Muscle of arm (tissue), 12 donors: ENCODE data around the gene ANGPTL5. TPM values are rescaled to one million over a fixed set of nuclear protein-coding genes. Genes with fewer than 3 reads are reported as not detected.
"Not testable (repeated sequence)": the region's sequence is repeated elsewhere in the genome, so short reads cannot be mapped to it uniquely, and the experiment has no call there.

Experiments used
- DNase-seq: peaks from one replicate; pipeline ENCODE4 v3.0.0-alpha.2; 2013
- polyA plus RNA-seq, 12 donors: library from polyadenylated mRNA; unstranded; fragments of 120-200 nt; gene quantifications; one replicate each; pipeline ENCODE4 v1.2.1, GENCODE V29; 2013; ENCODE audit not compliant: insufficient read length in 12 of 12

The ANGPTL5 gene
- polyA plus RNA-seq, 12 donors = 0.97 to 5.0 (median 1.8) TPM; not detected in 2

DNA sequence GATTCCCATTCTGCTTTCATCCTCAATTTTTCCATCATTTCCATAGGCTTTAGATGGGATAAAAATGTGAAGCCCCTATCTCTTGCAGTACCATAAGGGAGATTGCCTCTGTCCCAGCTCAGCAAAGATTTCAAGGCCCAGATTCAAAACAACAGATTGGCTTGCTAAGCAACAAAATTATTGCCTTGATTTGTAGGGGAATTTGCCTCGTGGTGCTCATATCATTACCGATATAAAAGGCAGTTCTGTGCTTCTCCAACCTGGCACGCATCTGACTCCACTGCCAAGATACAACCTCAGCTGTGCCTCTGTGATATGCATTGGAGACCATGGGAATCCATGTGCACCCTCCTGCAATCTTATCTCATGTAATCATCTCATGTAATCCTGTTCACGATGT, 26.6 kb downstream of the ANGPTL5 start:
- DNase-seq = no peak

DNA sequence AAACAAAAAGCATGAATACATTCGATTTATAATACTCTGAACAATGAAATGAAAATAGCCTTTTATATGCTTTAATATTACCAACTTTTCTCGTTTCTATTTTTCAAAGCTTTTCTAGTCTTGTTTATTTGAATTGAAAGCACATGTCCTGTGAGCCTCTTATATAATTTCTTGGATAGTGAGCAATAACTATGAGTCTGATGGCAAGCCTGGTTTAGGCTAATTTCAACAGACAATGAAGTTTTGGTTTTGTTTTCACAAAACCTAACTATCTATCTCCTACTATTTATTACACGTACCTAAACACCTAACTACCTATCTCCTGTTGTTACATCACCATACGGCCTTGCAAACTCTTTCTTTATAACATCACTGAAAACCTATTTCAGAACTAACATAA, 30.7 kb downstream of the ANGPTL5 start:
- no peak for DNase-seq

DNA sequence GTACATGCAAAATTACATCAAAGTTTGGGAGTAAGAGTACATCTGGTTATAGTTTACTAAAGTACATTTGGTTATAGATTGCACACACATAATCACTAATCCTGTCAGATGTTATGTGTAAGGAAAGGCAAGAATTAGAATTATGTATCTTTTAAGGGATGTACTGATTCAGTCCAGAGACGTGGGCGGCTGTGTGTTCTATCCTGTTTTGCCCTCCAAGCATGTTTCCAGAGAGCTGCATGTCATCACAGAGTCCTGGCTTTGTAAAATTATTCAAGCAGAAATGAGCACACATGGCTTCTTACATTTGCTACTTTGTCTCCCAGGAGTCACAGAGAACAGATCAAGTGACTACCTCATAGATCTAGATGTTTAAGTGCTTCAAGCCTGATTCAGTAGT, 34.7 kb downstream of the ANGPTL5 start:
- DNase-seq = no peak

DNA sequence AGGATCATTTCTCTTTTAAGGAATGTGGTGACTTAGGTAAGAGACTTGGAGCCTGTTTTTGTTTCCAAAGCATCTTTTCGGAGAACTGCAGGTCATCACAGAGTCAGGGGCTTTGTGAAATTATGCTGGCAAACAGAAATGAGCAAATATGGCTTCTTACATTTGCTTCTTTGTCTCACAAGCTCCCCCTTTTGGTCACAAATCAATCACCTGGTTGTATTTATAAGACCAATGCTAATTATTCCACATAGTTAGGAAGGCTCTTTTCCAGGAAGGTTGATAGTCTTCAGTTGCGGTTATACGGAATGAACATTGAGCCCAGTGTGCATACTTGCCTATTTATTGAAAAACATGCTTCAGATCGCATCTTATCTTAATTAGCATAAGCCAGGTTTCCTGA, 36.1 kb downstream of the ANGPTL5 start:
- DNase-seq = no peak

DNA sequence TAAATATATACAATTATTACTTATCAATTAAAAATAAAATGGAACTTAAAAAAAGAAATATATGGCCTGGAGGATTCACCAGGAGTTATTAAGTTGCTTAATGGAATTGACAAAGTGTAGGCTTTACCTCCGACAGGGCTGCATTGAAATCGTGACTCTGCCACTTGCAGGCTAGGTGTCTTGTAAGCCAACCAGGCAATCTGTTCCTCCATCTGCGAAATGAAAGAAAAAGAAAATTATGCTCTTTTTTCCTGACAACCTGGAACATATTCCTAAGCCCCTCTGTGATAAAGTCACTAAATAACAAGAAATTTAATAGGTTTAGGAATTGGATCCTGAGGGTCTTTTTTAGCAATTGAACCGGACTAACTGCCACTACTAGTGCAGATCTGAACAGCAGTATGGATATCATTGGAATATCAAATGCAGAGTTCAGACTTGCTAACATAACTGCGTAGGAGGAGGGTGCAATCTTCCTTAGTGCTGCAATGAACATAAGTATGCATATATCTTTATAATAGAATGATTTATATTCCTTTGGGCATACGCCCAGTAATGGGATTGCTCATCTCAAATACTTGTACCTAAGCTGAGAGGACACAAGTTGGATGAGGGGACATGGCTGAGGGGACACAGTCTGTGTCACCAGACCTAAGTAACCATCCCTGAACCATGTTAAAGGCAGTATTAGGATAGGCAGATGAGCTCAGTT, 44.0 kb downstream of the ANGPTL5 start:
- no peak for DNase-seq

DNA sequence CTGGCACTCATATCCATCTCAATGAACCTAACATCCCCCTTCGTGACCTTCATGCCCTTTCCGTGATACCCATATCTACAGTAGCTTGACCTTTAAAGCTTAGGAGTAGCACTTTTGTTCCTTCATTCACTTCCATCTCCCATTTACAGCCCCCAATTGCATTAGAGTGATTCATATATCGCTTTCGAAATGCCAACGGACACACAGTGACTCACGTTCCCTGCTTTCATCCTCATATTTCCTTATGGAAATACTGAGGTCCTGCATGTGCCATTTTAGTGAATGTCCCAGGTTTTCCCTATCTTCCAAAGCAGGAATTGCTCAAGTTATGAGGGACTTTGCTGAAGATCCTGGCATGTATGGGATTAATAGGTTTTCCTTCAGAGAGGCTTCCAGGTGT, 45.8 kb downstream of the ANGPTL5 start:
- DNase-seq = no peak

DNA sequence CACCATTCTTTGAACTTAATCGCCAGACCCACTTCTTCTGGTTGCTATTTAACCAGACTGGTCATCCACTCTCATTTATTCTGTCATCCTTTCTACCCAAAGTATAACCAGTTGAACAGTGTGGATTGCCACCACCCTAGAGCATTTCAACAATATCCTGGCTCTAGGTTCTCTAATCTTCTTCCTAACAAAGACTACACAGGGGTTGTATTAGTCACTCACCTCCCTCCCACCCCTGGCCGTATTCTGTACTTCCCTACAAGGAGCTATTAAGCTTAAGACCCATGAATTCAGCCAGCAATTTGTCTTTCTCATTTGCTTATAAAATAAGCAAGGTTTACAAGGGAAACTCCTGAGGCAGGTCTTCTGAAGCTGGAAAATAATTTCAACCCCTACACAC, 48.4 kb downstream of the ANGPTL5 start:
- DNase-seq = no peak

DNA sequence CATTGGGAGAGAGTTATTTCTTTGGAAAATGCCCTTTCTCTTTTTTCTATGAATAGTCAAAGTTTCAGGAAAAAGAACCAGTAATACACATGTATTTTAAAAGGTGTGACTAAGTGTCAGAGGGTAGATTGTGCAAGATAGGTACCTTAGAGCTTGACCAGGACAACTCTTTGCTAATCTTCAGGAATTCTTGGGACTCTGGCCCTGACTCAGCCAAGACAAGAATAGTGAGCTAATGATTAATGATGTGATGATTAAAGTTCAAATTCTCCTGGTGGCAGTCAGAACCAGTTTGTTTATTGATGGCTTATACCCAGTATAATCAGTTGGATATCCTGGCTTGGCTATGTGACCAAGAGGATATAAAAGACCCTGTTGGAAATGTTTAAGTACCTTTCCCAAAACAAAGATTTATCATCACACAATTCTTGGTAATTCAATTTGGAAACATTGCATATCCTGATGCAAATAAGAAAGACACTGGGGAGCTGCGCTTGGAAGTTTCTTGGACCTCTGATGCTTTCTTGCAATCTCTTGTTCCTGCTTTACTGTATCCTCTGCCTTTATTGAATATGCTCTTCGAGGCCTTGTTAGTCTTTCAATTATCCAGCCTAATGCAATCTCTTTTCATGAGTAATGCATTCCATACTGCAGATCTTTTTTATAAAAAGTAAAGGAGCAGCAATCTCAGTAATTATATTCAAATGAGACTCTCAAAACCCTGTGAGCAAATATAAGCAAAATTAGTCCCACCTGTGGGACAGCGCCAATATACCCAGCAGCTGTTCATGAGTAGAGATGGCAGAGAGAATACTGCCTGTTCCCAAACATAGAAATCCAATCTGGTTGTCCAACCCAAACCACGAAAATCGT, 49.5 kb downstream of the ANGPTL5 start:
- DNase-seq = no peak

DNA sequence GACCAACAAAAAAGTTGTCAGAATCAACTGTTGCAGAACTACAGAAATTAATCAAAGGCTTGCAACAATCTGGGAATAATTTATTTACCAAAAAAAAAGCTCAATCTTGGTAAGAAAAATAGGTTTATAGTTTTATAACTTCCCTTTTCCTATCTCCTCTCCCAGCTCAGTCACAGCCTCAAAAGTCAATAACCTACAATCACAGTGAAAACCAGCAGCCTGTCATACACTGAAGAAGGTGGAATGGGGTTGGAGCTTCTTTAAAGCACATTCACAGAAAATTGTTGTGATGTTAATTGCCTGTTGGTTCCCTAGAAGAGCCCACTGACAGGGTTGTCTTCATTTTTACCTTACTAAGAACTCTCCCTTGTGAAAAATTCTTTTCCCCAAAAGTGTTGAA, 52.2 kb downstream of the ANGPTL5 start:
- no peak for DNase-seq

DNA sequence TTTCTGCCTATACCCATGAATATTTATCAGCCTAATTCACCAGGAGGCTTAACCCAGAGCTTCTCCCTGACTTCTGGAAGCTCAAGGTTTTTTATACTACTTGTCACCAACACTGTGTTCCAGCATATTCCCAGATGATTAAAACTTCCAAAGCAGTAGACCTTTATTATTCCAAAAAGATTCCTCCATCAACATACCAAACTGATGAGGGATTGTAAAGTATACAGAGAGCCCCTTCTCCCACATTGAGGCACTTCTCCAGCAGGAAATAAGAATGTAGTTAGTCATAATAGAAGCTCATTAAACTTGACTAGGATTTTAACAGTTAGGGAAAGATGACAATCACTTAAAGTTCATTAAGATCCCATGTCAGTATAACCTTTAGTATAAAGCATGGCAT, 53.0 kb downstream of the ANGPTL5 start:
- no peak for DNase-seq

DNA sequence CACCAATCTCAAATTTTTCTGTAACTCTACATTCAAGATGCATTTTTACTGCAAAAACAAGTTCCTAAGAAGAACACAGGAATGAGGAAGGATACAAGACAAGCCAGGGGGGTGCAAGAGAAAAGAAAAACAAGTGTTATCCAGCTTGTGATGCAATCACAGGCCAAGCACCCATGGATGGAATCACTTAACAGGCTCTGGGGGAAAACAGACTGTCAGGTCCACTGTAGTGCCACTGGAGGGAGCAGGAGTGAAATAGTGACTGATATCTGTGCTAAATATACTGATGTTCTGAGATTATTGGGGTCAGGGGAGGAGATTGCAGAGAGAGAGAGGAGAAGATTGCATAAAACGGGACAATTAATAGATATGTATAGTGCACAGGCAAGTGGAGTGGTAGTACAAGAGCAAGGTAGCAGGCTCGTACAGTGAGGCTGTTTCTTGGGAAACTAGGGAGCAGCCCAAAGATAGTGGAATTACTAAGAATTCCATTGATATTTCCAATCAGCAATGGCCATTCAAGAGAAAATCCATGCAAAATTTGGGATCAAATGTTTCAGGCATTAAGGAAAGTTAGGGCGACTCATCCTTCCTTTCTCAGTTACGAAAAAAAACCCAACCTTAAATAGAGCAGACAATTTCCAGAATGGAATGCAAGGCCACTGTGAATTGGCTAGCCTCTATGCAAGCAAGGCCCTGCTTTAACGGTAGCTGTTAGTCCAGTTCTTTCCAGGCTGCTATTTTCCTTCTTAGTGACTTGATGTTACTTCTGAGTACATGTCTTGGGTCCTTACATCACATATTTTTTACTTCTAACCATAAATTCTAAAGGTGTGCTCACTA, 53.7 kb downstream of the ANGPTL5 start:
- no peak for DNase-seq

DNA sequence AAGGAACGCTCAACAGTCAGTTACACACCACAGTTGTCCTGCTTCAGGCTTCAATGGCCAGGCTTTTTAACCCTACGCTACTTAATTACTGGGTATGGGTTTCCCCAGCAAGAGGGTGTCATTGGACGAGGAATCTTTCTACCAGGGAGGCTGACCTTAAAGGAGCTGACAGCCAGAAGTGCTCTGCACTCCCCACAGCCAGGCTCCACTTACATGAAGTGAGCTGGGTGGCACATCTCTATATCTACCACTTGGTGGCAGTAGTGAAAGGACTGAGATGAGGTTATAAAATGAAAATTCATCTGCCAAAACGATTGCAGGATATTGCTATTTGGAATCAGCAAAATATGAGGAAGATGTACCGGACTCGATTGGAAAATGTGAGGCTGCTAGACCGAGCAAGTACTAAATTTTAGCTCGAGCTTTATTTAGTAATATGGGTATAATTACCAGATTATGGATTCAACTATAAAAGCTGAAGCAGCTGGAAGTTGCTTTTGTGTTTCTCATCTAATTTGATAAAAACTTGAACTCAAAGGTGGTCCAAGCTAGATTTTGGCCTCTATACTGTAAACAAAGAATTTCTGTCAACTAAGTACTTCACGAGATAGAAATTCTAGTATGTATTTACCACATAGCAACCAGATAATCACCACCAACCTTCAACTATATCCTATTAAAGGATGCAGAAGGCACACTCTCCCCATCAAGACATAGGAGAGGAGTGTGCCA, 55.5 kb downstream of the ANGPTL5 start:
- DNase-seq = peak; percentile 69

DNA sequence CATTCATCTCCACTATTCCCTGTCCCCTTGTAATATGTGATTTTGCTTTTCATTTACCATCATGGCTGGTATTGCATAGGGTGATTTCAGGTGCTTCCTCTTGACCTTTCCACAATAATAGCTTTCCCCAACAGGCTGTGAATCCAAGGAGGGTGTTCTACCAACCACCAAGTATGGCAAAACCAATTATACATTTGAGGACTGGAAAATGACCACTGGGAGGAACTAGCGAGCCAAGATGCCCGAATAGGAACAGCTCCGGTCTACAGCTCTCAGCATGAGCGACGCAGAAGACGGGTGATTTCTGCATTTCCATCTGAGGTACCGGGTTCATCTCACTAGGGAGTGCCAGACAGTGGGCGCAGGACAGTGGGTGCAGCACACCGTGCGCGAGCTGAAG, 64.1 kb downstream of the ANGPTL5 start:
- DNase-seq = not testable (repeated sequence)

DNA sequence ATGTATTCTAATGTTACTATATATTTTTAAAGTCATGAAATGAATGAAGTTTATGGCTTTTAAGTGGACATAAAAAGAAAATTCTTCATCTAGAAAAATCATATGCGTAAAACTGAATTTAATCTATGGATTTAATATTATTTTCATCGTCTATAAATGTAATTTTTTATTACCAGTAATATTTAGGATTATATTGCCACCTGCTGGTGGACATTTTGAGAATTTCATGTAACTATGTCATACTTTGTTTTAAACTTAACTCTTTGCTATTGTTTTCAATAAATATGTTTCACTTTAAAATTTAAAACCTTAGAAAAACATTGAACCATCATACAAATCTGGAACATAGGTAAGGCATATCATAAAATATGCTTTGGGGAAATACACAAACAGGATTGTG, 68.1 kb downstream of the ANGPTL5 start:
- DNase-seq = peak; percentile 26

DNA sequence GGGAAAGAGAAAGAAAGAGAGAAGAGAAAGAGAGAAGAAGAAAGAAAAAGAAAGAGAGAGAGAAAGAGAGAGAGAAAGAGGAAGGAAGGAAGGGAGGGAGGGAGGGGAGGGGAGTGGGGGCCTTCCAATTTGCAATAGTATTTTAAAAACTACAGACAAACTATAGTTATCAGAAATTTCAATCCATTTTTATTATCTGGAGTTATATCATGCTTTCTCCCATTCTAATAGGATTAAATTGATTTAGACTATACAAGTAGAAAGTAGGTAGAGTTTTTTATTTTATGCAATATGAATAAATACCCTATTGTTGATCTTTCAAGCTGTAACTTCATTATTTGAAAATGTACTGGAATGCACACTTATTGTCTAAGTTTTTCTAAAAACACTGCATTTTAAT, 71.7 kb downstream of the ANGPTL5 start:
- DNase-seq = no peak

DNA sequence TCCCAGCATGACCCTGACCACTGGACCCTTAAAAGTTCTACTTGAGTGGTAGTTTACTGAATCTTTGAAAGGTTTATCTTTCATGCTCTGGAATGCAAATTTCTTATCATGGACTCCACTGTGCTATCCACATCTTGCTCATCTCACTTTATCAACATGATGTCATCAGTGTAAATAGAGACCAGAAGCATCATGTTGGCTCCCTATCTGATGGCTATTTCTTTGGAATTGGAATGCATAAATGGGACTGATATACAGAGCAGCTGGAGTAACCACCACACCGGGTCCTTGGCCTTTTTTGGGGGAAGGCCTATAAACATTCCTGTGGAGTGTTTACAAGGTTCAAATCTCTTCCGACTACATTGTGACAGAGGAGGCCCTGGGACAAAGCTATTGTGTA, 75.6 kb downstream of the ANGPTL5 start:
- DNase-seq = no peak

Other genes starting within 250 kb of the ANGPTL5 start
- gene CEP126, start 1.5 kb downstream of the ANGPTL5 start, polyA plus RNA-seq = 1 to 10 TPM in 11 of 12 donors, not detected in 1; 2.6 to 8.7 (median 4.0) TPM
- 1 to 10 TPM in 10 of 12 donors, not detected in 2; 1.6 to 6.6 (median 2.3) TPM for gene CFAP300, start 130.9 kb upstream of the ANGPTL5 start, polyA plus RNA-seq
- gene YAP1, start 193.9 kb upstream of the ANGPTL5 start, polyA plus RNA-seq = 100 to 1,000 TPM in 2 of 12 donors, 10 to 100 TPM in 9, not detected in 1; 64.0 to 127 (median 89.4) TPM